Activated CD8-positive, alpha-beta memory T cell treated with anti-CD3 and anti-CD28 coated beads, Interleukin-2, amount 50 U/mL, for 24 hours (primary cell): ENCODE results near the gene WASHC1.
"Not testable (repeated sequence)": the region's sequence is repeated elsewhere in the genome, so short reads cannot be mapped to it uniquely, and the experiment has no call there.

ENCODE experiments used
- DNase-seq: peaks from one replicate; pipeline ENCODE4 v3.0.0-alpha.2; 2020; ENCODE audit errors: extremely low read depth

The WASHC1 gene, protein sequence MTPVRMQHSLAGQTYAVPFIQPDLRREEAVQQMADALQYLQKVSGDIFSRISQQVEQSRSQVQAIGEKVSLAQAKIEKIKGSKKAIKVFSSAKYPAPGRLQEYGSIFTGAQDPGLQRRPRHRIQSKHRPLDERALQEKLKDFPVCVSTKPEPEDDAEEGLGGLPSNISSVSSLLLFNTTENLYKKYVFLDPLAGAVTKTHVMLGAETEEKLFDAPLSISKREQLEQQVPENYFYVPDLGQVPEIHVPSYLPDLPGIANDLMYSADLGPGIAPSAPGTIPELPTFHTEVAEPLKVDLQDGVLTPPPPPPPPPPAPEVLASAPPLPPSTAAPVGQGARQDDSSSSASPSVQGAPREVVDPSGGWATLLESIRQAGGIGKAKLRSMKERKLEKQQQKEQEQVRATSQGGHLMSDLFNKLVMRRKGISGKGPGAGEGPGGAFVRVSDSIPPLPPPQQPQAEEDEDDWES

DNA sequence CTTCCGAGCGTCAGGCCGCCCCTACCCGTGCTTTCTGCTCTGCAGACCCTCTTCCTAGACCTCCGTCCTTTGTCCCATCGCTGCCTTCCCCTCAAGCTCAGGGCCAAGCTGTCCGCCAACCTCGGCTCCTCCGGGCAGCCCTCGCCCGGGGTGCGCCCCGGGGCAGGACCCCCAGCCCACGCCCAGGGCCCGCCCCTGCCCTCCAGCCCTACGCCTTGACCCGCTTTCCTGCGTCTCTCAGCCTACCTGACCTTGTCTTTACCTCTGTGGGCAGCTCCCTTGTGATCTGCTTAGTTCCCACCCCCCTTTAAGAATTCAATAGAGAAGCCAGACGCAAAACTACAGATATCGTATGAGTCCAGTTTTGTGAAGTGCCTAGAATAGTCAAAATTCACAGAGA, at the start of gene WASHC1:
WASHC1 (minus strand) TSS at position 101 of the 400 bp plus-strand sequence. CDS start 4,457 bp downstream, outside the sequence.
- not testable (repeated sequence) for DNase-seq

- DNase-seq, result not testable (repeated sequence)
Observed at GRCh38 chr9:78333-78732, 49.1 kb upstream of the WASHC1 start.

DNA sequence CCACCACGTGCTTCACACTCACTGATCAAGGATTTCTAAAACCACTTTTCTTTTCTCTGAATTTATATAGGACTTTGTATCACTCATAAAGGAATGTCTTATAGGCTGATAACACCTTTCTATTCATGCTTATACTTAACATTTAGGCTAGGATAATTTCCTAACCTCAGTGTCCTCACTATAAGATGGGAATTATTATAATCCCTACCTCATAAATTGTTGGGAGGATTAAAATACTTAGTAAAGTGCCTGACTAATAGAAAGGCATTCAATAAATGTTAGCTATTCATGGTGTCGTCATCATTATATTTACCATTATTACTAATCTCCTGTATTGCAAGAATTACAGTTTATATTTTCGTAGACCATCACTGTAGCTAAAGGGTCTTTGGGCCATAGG, 47.1 kb upstream of the WASHC1 start:
- DNase-seq, result not testable (repeated sequence)

DNA sequence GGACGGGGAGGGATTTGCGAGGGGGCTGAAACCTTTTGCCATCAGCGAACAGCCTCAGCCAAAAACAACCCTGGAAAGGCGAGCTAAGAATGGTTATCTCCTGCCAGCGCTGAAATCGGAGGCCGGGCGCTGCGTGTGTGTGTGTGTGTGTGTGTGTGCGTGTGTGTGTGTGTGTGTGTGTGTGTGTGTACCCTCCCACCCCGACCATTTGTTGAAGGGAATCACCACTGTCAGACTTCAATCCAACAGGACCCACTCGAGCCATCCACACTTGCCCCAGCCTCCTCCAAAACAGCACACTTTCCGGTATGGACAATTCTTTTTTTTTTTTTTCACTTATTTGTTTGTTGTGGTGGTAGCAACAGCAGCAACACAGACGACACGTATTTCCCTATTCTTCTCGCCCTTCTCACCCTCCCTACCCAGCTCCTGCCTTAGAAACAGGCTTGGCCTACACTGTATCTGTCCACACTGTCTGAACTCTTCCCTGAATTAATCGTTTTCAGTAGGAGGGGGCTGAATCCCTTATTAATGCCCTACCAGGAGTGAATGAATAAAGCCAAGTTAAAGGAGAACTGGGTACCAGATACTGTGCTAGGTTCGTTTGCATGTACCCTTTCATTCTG, 44.8 kb upstream of the WASHC1 start:
- DNase-seq, result not testable (repeated sequence)

GRCh38 chr9:73076-73899, 44.0 kb upstream of the WASHC1 start:
- DNase-seq, result not testable (repeated sequence)

- not testable (repeated sequence) for DNase-seq
Observed at GRCh38 chr9:63031-63629, 33.9 kb upstream of the WASHC1 start.

DNA sequence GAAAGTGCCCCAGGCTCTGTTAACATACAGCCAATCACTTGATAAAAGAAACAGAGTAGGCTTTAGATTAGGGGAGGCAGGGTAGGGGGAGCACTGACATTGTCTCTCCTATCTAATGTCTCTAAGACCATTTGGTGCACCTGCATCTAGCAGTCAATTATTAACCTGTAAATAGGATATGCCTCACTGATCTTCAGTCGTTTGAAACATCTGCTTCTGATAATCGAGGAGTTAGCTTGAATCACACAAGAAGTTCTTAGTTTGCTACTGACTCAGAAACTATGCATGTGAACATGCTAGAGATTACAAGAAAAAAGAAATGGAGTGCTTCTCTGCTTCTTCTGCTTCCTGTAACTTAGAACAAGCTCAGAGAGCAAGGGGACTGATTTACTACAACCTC, 23.4 kb upstream of the WASHC1 start:
- not testable (repeated sequence) for DNase-seq

DNA sequence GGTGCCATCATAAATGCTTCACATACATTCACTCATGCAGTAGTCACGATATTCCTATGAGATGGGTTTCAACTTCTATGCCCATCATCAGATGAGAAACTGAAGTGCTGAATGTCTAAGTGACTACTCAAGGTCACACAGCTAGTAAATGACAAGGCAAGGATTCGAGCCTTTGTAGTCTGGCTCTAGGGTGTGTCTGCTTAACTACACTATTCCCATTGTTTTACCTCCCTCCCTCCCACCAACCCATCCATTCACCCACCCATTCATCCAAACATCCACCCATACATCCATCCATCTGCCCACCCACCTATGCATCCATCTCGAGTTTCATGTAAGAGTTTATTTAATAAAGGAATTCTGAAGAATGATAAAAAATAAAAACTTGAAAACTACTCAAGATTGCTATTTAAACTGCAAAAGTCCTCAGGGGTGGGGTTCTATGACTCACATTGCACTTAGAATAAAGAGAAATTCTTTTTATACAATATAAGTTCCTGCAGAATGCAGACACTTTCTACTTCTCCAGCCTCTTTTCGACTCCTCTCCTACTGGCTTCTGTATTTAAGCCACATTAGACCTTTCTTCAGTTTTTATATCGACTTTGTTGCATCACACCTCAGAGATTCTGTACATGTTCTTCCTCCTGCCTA, 19.1 kb upstream of the WASHC1 start:
- DNase-seq, result not testable (repeated sequence)

GRCh38 chr9:46639-47271, 17.5 kb upstream of the WASHC1 start:
- not testable (repeated sequence) for DNase-seq

DNA sequence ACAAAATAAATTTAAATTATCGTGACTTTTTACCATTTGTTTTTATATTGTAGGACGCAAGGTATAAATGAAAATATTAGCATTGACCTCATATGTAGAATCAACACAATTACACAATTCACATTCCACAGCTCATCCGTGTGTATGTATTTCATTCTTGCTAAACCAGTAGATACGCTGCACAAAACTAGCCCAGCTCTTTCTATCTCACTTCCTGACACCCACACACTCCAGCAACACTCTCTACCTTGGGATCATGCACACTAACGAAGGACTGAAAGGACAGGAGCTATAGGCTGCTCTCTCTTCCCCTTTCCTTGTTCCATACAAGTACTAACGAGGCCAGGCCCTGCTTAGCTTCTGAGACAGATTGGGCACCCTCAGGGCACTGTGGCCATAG, 16.9 kb upstream of the WASHC1 start:
- not testable (repeated sequence) for DNase-seq

DNA sequence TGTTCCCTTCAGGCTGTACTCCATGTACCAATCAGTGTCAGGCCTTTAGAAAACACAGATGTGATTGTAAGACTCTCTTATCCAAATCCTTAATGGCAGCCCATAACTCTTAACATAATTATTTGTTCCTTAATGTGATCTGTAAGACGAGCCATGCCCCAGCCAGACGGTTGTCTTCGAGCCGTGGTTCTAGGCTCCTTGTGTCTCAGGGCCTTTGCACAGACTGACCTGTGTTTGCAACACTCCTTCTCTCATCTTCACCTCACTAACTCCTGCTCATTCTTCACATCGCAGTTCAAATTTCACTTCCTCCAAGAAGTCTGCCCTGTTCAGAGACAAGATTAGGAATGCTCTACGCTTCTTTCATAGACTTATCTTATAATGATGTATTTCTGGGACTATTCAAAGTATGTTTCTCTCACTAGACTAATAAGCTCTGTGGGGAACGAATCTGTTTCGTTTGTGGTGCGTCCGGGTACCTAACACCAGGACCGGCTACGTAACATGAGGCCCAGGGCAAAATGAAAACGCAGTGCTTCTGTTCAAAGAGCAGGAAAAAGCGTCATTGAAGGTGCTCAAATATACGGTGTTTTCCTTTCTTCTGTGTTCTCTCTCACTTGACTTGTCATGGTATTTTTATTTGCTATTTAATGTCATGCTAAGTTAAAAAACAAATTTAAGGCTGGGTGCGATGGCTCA, 16.1 kb upstream of the WASHC1 start:
- not testable (repeated sequence) for DNase-seq

DNA sequence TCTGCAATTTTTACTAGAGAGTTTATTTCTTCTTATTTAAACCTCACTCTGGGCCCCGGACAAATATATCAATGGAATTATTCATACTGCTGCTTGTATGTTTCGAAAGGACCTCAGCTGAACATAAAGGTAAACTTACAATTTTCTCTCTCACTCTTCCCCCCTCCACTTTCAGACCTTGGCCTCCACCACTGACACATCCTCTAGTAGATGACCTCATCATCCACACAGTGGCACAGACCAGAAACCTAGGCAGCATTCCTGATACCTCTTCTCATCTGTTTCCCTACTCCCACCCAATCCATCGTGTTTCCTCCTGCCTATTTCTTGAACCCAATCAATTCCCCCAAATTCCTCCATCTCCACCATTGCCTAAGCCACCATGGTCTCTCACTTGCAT, 15.2 kb upstream of the WASHC1 start:
- DNase-seq, result not testable (repeated sequence)

GRCh38 chr9:43636-44035, 14.4 kb upstream of the WASHC1 start:
- not testable (repeated sequence) for DNase-seq

DNA sequence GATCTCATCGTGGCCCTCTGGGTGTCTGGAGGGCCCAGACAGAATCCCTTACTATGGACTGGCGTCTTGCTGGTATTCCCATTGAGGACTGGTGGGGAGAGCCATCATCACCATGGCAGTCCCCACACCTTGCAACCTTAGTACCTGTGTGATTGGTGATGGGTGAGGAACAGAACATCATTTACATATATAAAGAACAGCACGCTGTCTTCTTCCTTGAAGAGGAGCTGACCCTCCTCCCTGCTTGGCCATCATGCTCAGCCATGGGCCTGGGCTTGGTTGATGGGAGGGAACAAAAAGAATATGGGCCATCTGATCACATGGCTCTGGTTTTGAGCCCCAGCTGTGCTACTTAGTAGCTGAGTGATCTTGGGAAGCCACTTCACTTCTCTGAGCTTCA, 13.9 kb upstream of the WASHC1 start:
- not testable (repeated sequence) for DNase-seq

- not testable (repeated sequence) for DNase-seq
Observed at GRCh38 chr9:41819-42218, 12.6 kb upstream of the WASHC1 start.

GRCh38 chr9:41261-41676, 12.0 kb upstream of the WASHC1 start:
- not testable (repeated sequence) for DNase-seq

DNA sequence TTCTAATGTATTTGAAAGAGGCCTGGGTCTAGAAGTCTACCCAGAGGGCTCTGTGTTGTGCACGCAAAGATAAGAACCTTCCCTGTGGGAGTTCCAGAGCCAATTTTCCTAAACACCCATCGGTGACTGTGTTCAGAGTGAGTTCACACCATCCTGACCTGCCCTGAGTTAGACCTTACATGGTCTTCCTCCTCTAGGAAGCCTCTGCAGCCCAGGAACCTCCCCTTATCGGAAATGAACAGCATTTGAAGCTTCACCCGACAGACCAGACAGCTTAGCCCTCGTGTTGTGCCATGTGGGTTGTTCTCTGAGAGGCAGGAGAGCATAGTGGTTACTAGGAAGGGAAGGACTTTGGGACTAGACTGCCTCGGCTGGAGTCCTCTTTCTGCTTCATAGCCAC, 3.1 kb upstream of the WASHC1 start:
- not testable (repeated sequence) for DNase-seq

- not testable (repeated sequence) for DNase-seq
Observed at GRCh38 chr9:28775-29174, 481 bp downstream of the WASHC1 start.

- DNase-seq, result not testable (repeated sequence)
Observed at GRCh38 chr9:21621-22020, 7.6 kb downstream of the WASHC1 start.

DNA sequence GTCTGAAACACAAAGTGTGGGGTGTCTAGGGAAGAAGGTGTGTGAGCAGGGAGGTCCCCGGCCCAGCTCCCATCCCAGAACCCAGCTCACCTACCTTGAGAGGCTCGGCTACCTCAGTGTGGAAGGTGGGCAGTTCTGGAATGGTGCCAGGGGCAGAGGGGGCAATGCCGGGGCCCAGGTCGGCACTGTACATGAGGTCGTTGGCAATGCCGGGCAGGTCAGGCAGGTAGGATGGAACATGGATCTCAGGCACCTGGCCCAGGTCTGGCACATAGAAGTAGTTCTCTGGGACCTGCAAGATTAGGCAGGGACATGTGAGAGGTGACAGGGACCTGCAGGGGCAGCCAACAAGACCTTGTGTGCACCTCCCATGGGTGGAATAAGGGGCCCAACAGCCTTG, 12.4 kb downstream of the WASHC1 start:
- not testable (repeated sequence) for DNase-seq
